D721Med (cell line): ENCODE data around the gene FAM168A.

Source experiments
- DNase-seq: peaks from one replicate; pipeline ENCODE4 v3.0.0; 2011; ENCODE audit warnings: low spot score; ENCODE audit not compliant: insufficient read length
- FAIRE-seq: peaks from 2 replicates; lab custom pipeline; 2011; peaks lifted over from hg19 to GRCh38; lab: Jason Lieb, UNC
- TF ChIP-seq, protein P1 (sequence below): IDR thresholded peaks from 2 replicates; pipeline ENCODE4 v1.5.1; 2012; ENCODE audit warnings: mild to moderate bottlenecking, control low read depth; ENCODE audit not compliant: insufficient read depth; ENCODE audit errors: missing control alignments

FAM168A gene

DNA sequence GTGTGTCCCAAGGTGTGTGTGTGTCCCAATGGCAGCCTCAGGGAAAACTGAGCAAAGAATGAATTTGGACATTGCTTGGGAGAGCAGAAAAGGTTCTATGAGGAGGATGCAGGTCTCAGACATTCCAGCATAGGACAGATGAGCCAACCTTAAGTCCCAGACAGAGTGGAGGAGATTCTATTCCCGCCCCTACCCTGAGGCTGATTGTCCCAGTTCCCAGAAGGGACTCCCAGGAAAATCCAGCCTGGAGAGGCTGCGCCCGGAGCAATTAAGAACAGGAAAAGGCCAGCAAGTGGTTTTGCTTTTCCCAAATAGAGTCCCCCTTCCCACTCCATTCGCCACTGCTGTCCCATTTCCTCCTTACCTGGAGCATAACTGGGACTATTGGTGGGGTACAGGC is 167.6 kb downstream of the FAM168A start:
- DNase-seq: no peak
- TF ChIP-seq, protein P1, sequence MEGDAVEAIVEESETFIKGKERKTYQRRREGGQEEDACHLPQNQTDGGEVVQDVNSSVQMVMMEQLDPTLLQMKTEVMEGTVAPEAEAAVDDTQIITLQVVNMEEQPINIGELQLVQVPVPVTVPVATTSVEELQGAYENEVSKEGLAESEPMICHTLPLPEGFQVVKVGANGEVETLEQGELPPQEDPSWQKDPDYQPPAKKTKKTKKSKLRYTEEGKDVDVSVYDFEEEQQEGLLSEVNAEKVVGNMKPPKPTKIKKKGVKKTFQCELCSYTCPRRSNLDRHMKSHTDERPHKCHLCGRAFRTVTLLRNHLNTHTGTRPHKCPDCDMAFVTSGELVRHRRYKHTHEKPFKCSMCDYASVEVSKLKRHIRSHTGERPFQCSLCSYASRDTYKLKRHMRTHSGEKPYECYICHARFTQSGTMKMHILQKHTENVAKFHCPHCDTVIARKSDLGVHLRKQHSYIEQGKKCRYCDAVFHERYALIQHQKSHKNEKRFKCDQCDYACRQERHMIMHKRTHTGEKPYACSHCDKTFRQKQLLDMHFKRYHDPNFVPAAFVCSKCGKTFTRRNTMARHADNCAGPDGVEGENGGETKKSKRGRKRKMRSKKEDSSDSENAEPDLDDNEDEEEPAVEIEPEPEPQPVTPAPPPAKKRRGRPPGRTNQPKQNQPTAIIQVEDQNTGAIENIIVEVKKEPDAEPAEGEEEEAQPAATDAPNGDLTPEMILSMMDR: no peak
- FAIRE-seq: no peak

GRCh38 chr11:73429121-73429750 is 168.7 kb downstream of the FAM168A start:
- DNase-seq (no peak), FAIRE-seq (no peak)
- TF ChIP-seq, protein P1: no peak

GRCh38 chr11:73428699-73429098 is 169.2 kb downstream of the FAM168A start:
- FAIRE-seq (no peak), DNase-seq (no peak)
- TF ChIP-seq, protein P1: no peak

- TF ChIP-seq, protein P1: no peak
- DNase-seq (no peak), FAIRE-seq (no peak)
Observed at GRCh38 chr11:73428227-73428626, 169.7 kb downstream of the FAM168A start.

GRCh38 chr11:73426219-73426850 is 171.6 kb downstream of the FAM168A start:
- DNase-seq: no peak
- FAIRE-seq: no peak
- TF ChIP-seq, protein P1: no peak

- DNase-seq (no peak), FAIRE-seq (no peak)
- TF ChIP-seq, protein P1: no peak
Observed at GRCh38 chr11:73425108-73425507, 172.8 kb downstream of the FAM168A start.

DNA sequence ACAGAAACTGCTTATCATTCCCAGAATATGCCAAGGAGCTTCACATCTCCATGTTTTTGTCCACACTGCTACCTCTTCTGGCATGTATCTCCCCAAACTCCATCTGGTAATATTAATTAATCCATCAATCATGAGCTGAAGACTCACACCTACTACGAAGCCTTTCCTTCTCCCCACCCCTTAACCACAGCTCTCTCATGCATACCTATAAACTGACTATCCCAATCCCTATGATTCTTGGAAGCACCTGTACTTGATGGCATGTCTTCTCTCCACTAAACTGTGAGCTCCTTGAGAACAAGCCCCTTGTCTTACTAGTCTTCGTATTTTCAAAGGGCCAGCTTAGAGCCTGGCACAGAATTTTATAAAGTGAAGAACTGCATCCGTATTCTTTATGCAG is 174.4 kb downstream of the FAM168A start:
- no peak for FAIRE-seq
- DNase-seq: no peak
- TF ChIP-seq, protein P1: no peak
